Measurements from ENCODE around the gene CPB1.

CPB1 gene

GRCh38 chr3:148828136-148828690 is 602 bp downstream of the CPB1 start:
- peak; percentile 16 for DNase-seq (ENCODE audit: low read depth)
- no peak for TF ChIP-seq CTCF (conservative IDR thresholded peaks at IDR 0.05; ENCODE audit: control insufficient read depth, insufficient read depth, low read depth, low read length)
- no peak overlapping the region for H3K4me3 ChIP-seq (ENCODE audit: control insufficient read depth, low read depth, low read length)

- TF ChIP-seq CTCF (conservative IDR thresholded peaks at IDR 0.05; ENCODE audit: control insufficient read depth, insufficient read depth, low read depth, low read length): no peak
- no peak overlapping the region for H3K4me3 ChIP-seq (ENCODE audit: control insufficient read depth, low read depth, low read length)
- no peak for DNase-seq (ENCODE audit: low read depth)
These were observed 2.3 kb downstream of the CPB1 start for GRCh38 chr3:148829926-148830325.

GRCh38 chr3:148833223-148833622 is 5.6 kb downstream of the CPB1 start:
- TF ChIP-seq CTCF (conservative IDR thresholded peaks at IDR 0.05; ENCODE audit: control insufficient read depth, insufficient read depth, low read depth, low read length): no peak
- no peak for DNase-seq (ENCODE audit: low read depth)

GRCh38 chr3:148839805-148840204 is 12.2 kb downstream of the CPB1 start:
- no peak for DNase-seq (ENCODE audit: low read depth)
- TF ChIP-seq CTCF (conservative IDR thresholded peaks at IDR 0.05; ENCODE audit: control insufficient read depth, insufficient read depth, low read depth, low read length): no peak
- no peak overlapping the region for H3K4me3 ChIP-seq (ENCODE audit: control insufficient read depth, low read depth, low read length)

More at GRCh38 chr3:148833223-148833622, 5.6 kb downstream of the CPB1 start:
- H3K4me3 ChIP-seq (ENCODE audit: control insufficient read depth, low read depth, low read length): no peak overlapping the region

- DNase-seq (ENCODE audit: low read depth): no peak
- no peak for TF ChIP-seq CTCF (conservative IDR thresholded peaks at IDR 0.05; ENCODE audit: control insufficient read depth, insufficient read depth, low read depth, low read length)
- H3K4me3 ChIP-seq (ENCODE audit: control insufficient read depth, low read depth, low read length): no peak overlapping the region
These were observed 12.8 kb downstream of the CPB1 start for GRCh38 chr3:148840451-148840850.

- DNase-seq (ENCODE audit: low read depth): no peak
- H3K4me3 ChIP-seq (ENCODE audit: control insufficient read depth, low read depth, low read length): no peak overlapping the region
- TF ChIP-seq CTCF (conservative IDR thresholded peaks at IDR 0.05; ENCODE audit: control insufficient read depth, insufficient read depth, low read depth, low read length): no peak
These were observed 18.3 kb downstream of the CPB1 start for GRCh38 chr3:148845756-148846395.

All from fibroblast of mammary gland (primary cell).